HCT116 (cell line): ENCODE measurements around the gene MYOF. TPM values are rescaled to one million over a fixed set of nuclear protein-coding genes. Genes with fewer than 3 reads are reported as not detected.

Experiments used
- ATAC-seq: fragments of 200-7000 bp; cut with Tn5 transposase; 2 replicates; pipeline ENCODE4 v1.9.1; 2020; ENCODE audit warnings: mild to moderate bottlenecking, moderate library complexity
- BruUV-seq: library from RNA; stranded (reverse); fragments of 400-500 nt; replicated peaks from 2 replicates; lab custom pipeline; 2021; lab: Mats Ljungman, UMichigan
- CTCF ChIA-PET: fragments of 300-600 bp; sonication (Branson Sonifier 250); formaldehyde crosslinking; loops from one replicate; lab custom pipeline; 2021; ENCODE audit warnings: antibody characterized with exemption; lab: Charles Lee
- POLR2A ChIA-PET: fragments of 300-600, 350-600 bp; sonication (Branson Sonifier 250); formaldehyde crosslinking; loops from one replicate; lab custom pipeline; 2021; ENCODE audit warnings: antibody characterized with exemption; lab: Charles Lee
- RAD21 ChIA-PET, 2 experiments: fragments of 300-600 bp; sonication (Branson Sonifier 250); formaldehyde crosslinking; loops; one replicate each; lab custom pipeline; 2023; ENCODE audit warnings: low total read pairs in 2 of 2; ENCODE audit not compliant: uncharacterized antibody in 2 of 2, unreplicated experiment in 2 of 2, low non-redundant PET in 1 of 2; lab: Charles Lee
- DNase-seq: peaks from one replicate; pipeline ENCODE4 v3.0.0-alpha.2; 2010; ENCODE audit warnings: low read depth, low spot score
- H2AFZ ChIP-seq: fragments of 200-600 bp; shearing (Covaris generic), sonication (generic); 2 replicates; pipeline ENCODE4 v1.6.1; 2017; ENCODE audit warnings: low read depth, mixed run types, mixed read lengths, antibody characterized with exemption, low read length; ENCODE audit not compliant: poor library complexity, severe bottlenecking
- H3K27ac ChIP-seq: 2 replicates; pipeline ENCODE4 v1.5.1; 2012; ENCODE audit warnings: low read depth, low read length
- H3K27me3 ChIP-seq: fragments of 200-600 bp; sonication (generic); 2 replicates; pipeline ENCODE4 v1.6.1; 2016; ENCODE audit warnings: mixed run types, low read length, mixed read lengths; ENCODE audit not compliant: insufficient read depth
- H3K36me3 ChIP-seq, 2 experiments: fragments of 200-500 bp in 1 of 2; fragments of 200-600 bp in 1 of 2; sonication (Bioruptor generic) in 1 of 2; sonication (generic) in 1 of 2; 2 replicates each; pipeline versions ENCODE4 v1.5.1 to v1.6.1; 2014 to 2016; ENCODE audit warnings: low read length in 2 of 2, inconsistent platforms in 1 of 2, mixed read lengths in 1 of 2, mixed run types in 1 of 2; ENCODE audit not compliant: insufficient read depth in 2 of 2, control insufficient read depth in 1 of 2
- H3K4me1 ChIP-seq, 2 experiments: fragments of 200-600 bp in 1 of 2; sonication (generic) in 1 of 2; 2 replicates each; pipeline versions ENCODE4 v1.5.1 to v1.6.1; 2012 to 2017; ENCODE audit warnings: low read length in 2 of 2, inconsistent platforms in 1 of 2, mild to moderate bottlenecking in 1 of 2, mixed read lengths in 1 of 2, mixed run types in 1 of 2, moderate library complexity in 1 of 2; ENCODE audit not compliant: insufficient read depth in 2 of 2, control insufficient read depth in 1 of 2
- H3K4me2 ChIP-seq: fragments of 200-600 bp; sonication (generic); 2 replicates; pipeline ENCODE4 v1.6.1; 2017; ENCODE audit warnings: mixed run types, low read length, mixed read lengths
- H3K4me3 ChIP-seq, 2 experiments: fragments of 200-600 bp in 1 of 2; sonication (generic) in 1 of 2; replicated peaks in 1 of 2; 2 replicates each; pipeline ENCODE4 v1.5.1; 2011 to 2016; ENCODE audit warnings: low read length in 2 of 2, control low read depth in 1 of 2, low read depth in 1 of 2, mild to moderate bottlenecking in 1 of 2, mixed read lengths in 1 of 2, mixed run types in 1 of 2
- H3K79me2 ChIP-seq: fragments of 200-600 bp; sonication (generic); 2 replicates; pipeline ENCODE4 v1.6.1; 2017; ENCODE audit warnings: mild to moderate bottlenecking, mixed run types, low read length, moderate library complexity, mixed read lengths; ENCODE audit not compliant: insufficient read depth
- H3K9ac ChIP-seq: fragments of 200-600 bp; sonication (generic); 2 replicates; pipeline ENCODE4 v1.6.1; 2016; ENCODE audit warnings: low read length, mixed read lengths
- H3K9me2 ChIP-seq: fragments of 200-600 bp; sonication (generic), shearing (Covaris generic); 2 replicates; pipeline ENCODE4 v1.6.1; 2017; ENCODE audit warnings: mixed run types, mild to moderate bottlenecking, moderate library complexity; ENCODE audit not compliant: insufficient read depth
- H3K9me3 ChIP-seq, 2 experiments: fragments of 200-500 bp in 1 of 2; fragments of 200-600 bp in 1 of 2; sonication (Bioruptor generic) in 1 of 2; sonication (generic) in 1 of 2; 2 replicates each; pipeline ENCODE4 v1.6.1; 2014 to 2017; ENCODE audit warnings: low read length in 2 of 2, mixed read lengths in 2 of 2, inconsistent platforms in 1 of 2, low read depth in 1 of 2, mild to moderate bottlenecking in 1 of 2, mixed run types in 1 of 2, moderate library complexity in 1 of 2; ENCODE audit not compliant: control insufficient read depth in 1 of 2, insufficient read depth in 1 of 2
- H4K20me1 ChIP-seq: fragments of 200-600 bp; sonication (generic), shearing (Covaris generic); 2 replicates; pipeline ENCODE4 v1.6.1; 2017; ENCODE audit warnings: mixed run types, mild to moderate bottlenecking, moderate library complexity; ENCODE audit not compliant: insufficient read depth
- ATF3 ChIP-seq: IDR thresholded peaks from 2 replicates; pipeline ENCODE4 v1.6.1; 2012
- CTCF ChIP-seq, 3 experiments: fragments of 200-600 bp in 1 of 3; sonication (generic) in 1 of 3; IDR thresholded peaks in 2 of 3; conservative IDR thresholded peaks in 1 of 3; 2 replicates each; pipeline ENCODE4 v1.5.1; 2012 to 2017; ENCODE audit warnings: low read depth in 2 of 3, low read length in 2 of 3, antibody characterized with exemption in 1 of 3, borderline replicate concordance in 1 of 3, control low read depth in 1 of 3, mild to moderate bottlenecking in 1 of 3, mixed read lengths in 1 of 3, mixed run types in 1 of 3, moderate library complexity in 1 of 3; ENCODE audit not compliant: insufficient read depth in 1 of 3
- RAD21 ChIP-seq: IDR thresholded peaks from 2 replicates; pipeline ENCODE4 v1.6.1; 2012; ENCODE audit warnings: low read depth, mild to moderate bottlenecking
- SIN3A ChIP-seq: IDR thresholded peaks from 2 replicates; pipeline ENCODE4 v1.6.1; 2012; ENCODE audit warnings: low read depth
- ZFX ChIP-seq: fragments of 450-650 bp; IDR thresholded peaks from 2 replicates; pipeline ENCODE4 v1.6.1; 2017
- intact Hi-C: fragments of 100-400 bp; cut with micrococcal nuclease; formaldehyde crosslinking; loops from 2 replicates; pipeline ENCODE4 v1.10.0; 2022
- total RNA-seq: library from RNA; stranded (reverse); gene quantifications from one replicate; pipeline ENCODE4 v1.2.1, GENCODE V29; 2021; ENCODE audit not compliant: unreplicated experiment
- TF ChIP-seq, protein P1 (sequence below): IDR thresholded peaks from 2 replicates; pipeline ENCODE4 v1.6.1; 2012; ENCODE audit warnings: low read depth

MYOF gene
- total RNA-seq, 1 experiment from 2014 or later, result 250 TPM

DNA sequence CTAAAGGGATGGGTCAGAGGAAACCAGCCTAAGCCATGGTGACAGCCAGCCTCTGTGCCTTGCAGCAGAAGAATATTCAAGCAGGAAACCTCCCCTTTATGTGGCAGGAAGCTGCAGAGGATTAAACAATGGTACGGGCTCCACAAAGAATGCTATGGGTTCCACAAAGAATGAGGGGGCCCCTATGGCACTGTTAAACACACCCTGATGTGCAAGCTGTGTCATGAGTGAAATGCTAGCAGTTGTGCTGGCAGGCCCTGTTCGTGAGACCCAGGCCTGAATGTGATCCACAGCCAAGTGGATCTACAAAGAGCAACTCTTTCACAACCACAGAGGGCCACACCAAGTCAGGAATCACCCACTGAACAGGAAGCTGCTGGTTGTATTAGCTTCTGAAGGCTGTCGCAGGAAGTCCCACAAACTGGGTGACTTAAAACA is 68.9 kb downstream of the MYOF start:
- Histone ChIP-seq H3K27ac (no peak overlapping the region), H3K4me2 (no peak overlapping the region)
- RAD21 ChIA-PET, result no interaction called here
- POLR2A ChIA-PET, result no interaction called here
- TF ChIP-seq ATF3 (no peak), CTCF (IDR thresholded peaks at IDR 0.05 in 2 of 3, conservative IDR thresholded peaks at IDR 0.05 in 1 of 3; ENCODE audit: borderline replicate concordance in 1 of 3, insufficient read depth in 1 of 3, low read depth in 2 of 3, low read length in 2 of 3) (no peak), ZFX (no peak), SIN3A (no peak), RAD21 (no peak)
- TF ChIP-seq, protein P1, sequence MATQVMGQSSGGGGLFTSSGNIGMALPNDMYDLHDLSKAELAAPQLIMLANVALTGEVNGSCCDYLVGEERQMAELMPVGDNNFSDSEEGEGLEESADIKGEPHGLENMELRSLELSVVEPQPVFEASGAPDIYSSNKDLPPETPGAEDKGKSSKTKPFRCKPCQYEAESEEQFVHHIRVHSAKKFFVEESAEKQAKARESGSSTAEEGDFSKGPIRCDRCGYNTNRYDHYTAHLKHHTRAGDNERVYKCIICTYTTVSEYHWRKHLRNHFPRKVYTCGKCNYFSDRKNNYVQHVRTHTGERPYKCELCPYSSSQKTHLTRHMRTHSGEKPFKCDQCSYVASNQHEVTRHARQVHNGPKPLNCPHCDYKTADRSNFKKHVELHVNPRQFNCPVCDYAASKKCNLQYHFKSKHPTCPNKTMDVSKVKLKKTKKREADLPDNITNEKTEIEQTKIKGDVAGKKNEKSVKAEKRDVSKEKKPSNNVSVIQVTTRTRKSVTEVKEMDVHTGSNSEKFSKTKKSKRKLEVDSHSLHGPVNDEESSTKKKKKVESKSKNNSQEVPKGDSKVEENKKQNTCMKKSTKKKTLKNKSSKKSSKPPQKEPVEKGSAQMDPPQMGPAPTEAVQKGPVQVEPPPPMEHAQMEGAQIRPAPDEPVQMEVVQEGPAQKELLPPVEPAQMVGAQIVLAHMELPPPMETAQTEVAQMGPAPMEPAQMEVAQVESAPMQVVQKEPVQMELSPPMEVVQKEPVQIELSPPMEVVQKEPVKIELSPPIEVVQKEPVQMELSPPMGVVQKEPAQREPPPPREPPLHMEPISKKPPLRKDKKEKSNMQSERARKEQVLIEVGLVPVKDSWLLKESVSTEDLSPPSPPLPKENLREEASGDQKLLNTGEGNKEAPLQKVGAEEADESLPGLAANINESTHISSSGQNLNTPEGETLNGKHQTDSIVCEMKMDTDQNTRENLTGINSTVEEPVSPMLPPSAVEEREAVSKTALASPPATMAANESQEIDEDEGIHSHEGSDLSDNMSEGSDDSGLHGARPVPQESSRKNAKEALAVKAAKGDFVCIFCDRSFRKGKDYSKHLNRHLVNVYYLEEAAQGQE, result no peak
- TF ChIP-seq, all 23 proteins: peak for 0
- no peak for DNase-seq
- ATAC-seq, result no peak
- no TSS peak for BruUV-seq
- intact Hi-C loops, result no loop called here
- H3K9me2 ChIP-seq, result no peaks in the 10 kb centered on the region
- no peaks in the 10 kb centered on the region for H3K27me3 ChIP-seq
- H3K4me3 ChIP-seq, result no peak overlapping the region
- H3K9me3 ChIP-seq, result no peaks in the 10 kb centered on the region
- H2AFZ ChIP-seq, result no peak overlapping the region
- H3K36me3 ChIP-seq, result peaks cover 2 to 72% of the 10 kb centered on the region in 2 experiments; a peak in 2 of 4 replicates
- peaks cover 14 to 26% of the 10 kb centered on the region in 2 experiments for H3K4me1 ChIP-seq
- CTCF ChIA-PET, result no interaction called here
- H4K20me1 ChIP-seq, result no peaks in the 10 kb centered on the region
- peaks cover 73% of the 10 kb centered on the region; the same call in 1 of the 2 replicates for H3K79me2 ChIP-seq
- no peak overlapping the region for H3K9ac ChIP-seq
